Measurements from ENCODE around the gene PCNX1.
A peak's percentile ranks its signal among the peaks of the same experiment; 100 is the strongest.

The PCNX1 gene

DNA sequence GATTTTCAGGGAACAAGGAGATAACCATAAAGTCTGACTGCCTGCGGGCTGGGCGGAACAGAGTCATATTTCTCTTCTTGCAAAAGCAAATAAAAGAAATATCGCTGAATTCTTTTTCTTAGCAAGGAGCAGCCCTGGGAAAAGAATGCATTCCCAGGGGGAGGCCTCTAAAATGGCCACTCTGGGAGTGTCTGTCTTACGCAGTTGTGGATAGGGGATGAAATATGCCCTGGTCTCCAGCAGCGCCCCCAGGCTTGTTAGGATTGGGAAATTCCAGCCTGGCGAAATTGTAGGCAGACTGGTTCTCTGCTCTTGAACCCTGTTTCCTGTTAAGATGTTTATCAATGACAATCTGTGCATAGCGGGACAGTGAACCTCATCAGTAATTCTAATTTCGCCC lies 40.5 kb downstream of the PCNX1 start:
- FAIRE-seq (no peak), DNase-seq (ENCODE audit: insufficient read length, low spot score) (no peak)
- TF ChIP-seq, protein P1, sequence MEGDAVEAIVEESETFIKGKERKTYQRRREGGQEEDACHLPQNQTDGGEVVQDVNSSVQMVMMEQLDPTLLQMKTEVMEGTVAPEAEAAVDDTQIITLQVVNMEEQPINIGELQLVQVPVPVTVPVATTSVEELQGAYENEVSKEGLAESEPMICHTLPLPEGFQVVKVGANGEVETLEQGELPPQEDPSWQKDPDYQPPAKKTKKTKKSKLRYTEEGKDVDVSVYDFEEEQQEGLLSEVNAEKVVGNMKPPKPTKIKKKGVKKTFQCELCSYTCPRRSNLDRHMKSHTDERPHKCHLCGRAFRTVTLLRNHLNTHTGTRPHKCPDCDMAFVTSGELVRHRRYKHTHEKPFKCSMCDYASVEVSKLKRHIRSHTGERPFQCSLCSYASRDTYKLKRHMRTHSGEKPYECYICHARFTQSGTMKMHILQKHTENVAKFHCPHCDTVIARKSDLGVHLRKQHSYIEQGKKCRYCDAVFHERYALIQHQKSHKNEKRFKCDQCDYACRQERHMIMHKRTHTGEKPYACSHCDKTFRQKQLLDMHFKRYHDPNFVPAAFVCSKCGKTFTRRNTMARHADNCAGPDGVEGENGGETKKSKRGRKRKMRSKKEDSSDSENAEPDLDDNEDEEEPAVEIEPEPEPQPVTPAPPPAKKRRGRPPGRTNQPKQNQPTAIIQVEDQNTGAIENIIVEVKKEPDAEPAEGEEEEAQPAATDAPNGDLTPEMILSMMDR (IDR thresholded peaks at IDR 0.05; ENCODE audit: insufficient read depth, missing control alignments): no peak

DNA sequence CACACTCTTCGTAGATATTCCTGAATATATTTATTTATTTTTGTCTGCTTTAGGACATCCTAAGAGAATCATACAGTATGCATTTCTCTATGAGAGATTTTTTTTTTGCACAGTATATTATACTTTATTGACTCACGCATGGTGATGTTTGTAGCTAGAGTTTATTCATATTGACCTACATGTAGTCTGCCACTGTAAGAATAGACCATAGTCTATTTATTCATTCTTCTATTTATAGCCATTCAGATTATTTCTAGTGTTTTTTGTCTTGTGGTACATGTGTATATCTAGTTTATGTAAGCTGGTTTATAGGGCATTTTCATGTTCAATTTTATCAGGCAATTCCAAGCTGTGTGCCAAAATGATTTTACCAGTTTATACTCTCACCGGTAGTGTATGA lies 45.2 kb downstream of the PCNX1 start:
- TF ChIP-seq, protein P1 (IDR thresholded peaks at IDR 0.05; ENCODE audit: insufficient read depth, missing control alignments): no peak
- no peak for FAIRE-seq
- no peak for DNase-seq (ENCODE audit: insufficient read length, low spot score)

DNA sequence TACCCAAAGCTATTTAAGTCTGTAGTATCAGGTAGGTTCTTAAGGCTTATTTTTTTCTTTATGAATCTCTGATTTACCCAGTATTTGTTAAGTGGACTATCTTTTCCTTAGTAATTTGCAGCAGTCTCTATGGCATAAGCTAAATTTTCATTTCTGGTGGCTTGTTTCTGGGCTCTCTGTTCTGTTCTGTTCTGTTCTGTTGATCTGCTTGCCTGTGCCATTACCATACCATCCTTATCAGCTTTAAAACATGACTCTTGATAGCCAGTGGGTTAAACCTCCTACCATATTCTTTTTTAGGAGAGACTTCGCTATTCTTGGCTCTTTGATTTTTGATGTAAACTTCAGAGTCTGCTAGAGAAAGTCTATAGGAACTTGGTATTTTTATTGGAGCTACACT lies 46.8 kb downstream of the PCNX1 start:
- TF ChIP-seq, protein P1 (IDR thresholded peaks at IDR 0.05; ENCODE audit: insufficient read depth, missing control alignments): no peak
- FAIRE-seq (no peak), DNase-seq (ENCODE audit: insufficient read length, low spot score) (no peak)

DNA sequence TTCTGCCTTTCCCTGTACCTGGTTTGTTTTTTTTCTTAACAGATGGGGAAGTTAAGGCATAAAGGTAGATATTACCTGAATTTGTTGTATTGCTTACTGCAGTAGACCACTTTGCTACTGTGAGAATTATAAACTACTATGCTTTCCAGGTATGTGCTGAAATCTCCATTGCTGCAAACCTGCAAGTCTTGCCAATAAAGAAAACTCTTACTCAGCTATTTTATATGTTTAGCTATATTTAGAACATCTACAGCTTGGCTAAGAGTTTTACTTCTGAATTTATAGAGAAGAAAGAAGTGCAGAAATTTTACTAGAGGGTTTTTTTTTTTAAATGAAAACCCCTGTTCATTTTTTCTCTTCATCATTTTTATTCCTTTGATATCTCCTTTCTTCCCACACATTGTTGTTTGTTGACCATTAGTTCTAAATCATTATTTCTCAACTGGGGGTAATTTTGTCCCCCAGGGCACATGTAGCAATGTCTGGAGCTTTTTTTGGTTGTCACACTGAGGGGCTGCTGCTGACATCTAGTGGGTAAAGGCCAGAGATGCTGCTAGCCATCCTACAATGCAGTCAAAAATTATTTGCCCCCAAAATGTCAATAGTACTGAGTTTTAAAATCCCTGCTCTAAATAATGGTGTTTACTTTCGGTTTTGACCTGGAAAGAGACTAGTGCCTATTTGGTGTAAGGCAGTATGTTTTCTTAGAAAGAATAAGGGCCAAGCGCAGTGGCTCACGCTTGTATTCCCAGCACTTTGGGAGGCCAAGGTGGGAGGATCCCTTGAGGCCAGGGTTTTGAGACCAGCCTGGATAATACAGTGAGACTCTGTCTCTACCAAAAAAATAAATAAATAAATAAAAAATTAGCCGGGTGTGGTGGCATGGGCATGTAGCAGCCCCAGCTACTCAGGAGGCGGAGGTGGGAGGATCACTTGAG lies 48.6 kb downstream of the PCNX1 start:
- no peak for DNase-seq (ENCODE audit: insufficient read length, low spot score)
- TF ChIP-seq, protein P1 (IDR thresholded peaks at IDR 0.05; ENCODE audit: insufficient read depth, missing control alignments): peak; percentile 61
- FAIRE-seq: no peak

DNA sequence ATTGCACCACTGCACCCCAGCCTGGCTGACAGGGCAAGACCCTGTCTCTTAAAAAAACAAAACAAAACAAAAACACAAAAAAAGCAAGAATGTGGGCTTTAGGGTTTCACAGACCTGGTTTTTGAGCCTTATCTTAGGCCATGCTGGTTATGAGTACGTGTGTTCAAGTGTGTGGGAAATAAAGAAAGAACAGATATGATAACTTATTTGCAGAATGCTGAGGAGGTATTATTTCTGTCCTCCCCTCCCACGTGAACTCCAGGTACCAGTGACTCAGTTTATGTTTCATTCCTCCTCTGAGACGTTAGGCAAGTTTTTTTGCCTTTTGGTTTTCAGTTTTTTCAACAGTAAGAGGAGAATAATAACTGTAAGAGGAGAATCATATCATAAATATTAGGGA lies 49.3 kb downstream of the PCNX1 start:
- TF ChIP-seq, protein P1 (IDR thresholded peaks at IDR 0.05; ENCODE audit: insufficient read depth, missing control alignments): no peak
- DNase-seq (ENCODE audit: insufficient read length, low spot score): no peak
- FAIRE-seq: no peak

DNA sequence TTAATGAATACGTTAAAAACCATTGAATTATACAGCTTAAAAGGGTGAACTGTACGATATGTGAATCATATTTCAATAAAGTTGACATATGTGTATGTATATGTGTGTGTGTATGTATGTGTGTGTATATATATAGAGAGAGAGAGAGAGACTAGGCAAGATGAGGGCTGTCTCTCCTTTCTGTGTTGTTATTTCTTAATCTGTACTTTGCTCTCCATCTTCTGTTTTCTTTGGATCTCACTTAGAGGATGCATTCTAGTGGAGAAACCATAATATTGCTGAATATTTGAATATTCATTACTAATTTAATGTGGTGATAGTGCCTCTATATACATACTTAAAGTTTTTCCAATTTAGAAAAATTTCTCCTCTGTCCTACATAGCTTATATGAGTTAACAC lies 50.5 kb downstream of the PCNX1 start:
- TF ChIP-seq, protein P1 (IDR thresholded peaks at IDR 0.05; ENCODE audit: insufficient read depth, missing control alignments): no peak
- FAIRE-seq (no peak), DNase-seq (ENCODE audit: insufficient read length, low spot score) (no peak)

DNA sequence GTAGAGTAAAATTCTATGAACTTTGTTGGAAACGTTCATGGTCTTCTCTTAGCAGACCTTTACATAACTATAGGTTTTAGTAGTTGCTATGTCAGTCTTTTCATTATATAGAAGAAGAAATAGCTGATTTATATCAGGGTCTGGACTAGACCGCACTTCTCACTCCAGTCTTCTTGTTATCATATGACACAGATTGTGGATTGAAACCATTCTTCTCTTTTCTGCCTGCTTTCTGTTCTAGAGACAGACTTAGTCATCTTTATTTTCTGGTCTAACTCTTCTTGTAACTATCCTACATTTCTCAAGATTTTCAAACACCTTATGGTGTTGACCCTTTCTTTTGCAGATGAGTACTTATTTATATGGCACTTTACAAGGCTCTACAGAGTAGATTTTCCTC lies 55.7 kb downstream of the PCNX1 start:
- TF ChIP-seq, protein P1 (IDR thresholded peaks at IDR 0.05; ENCODE audit: insufficient read depth, missing control alignments): no peak
- FAIRE-seq (no peak), DNase-seq (ENCODE audit: insufficient read length, low spot score) (no peak)
